GM15510 (cell line): ENCODE measurements around the gene CTNNBL1.

ENCODE experiments used
- POLR2A ChIP-seq: IDR thresholded peaks from 3 replicates; pipeline ENCODE4 v1.6.1; 2011; ENCODE audit warnings: borderline replicate concordance; ENCODE audit not compliant: insufficient read length; ENCODE audit errors: extremely low read depth

The CTNNBL1 gene

GRCh38 chr20:37673444-37673843 lies 20.4 kb upstream of the CTNNBL1 start:
- TF ChIP-seq POLR2A, result no peak

- TF ChIP-seq POLR2A, result no peak
Observed at GRCh38 chr20:37676440-37676839, 17.4 kb upstream of the CTNNBL1 start.

- TF ChIP-seq POLR2A, result no peak
Observed at GRCh38 chr20:37677969-37678861, 15.6 kb upstream of the CTNNBL1 start.

- TF ChIP-seq POLR2A, result no peak
Observed at GRCh38 chr20:37680420-37680819, 13.4 kb upstream of the CTNNBL1 start.

GRCh38 chr20:37681384-37682112 lies 12.3 kb upstream of the CTNNBL1 start:
- TF ChIP-seq POLR2A, result no peak

GRCh38 chr20:37686762-37687477 lies 6.9 kb upstream of the CTNNBL1 start:
- no peak for TF ChIP-seq POLR2A

- no peak for TF ChIP-seq POLR2A
Observed at GRCh38 chr20:37687478-37687805, 6.4 kb upstream of the CTNNBL1 start.

- no peak for TF ChIP-seq POLR2A
Observed at GRCh38 chr20:37688093-37688492, 5.7 kb upstream of the CTNNBL1 start.

- TF ChIP-seq POLR2A, result no peak
Observed at GRCh38 chr20:37690626-37691369, 3.0 kb upstream of the CTNNBL1 start.

- no peak for TF ChIP-seq POLR2A
Observed at GRCh38 chr20:37692459-37693166, 1.2 kb upstream of the CTNNBL1 start.

GRCh38 chr20:37693242-37693634 lies 592 bp upstream of the CTNNBL1 start:
- no peak for TF ChIP-seq POLR2A

GRCh38 chr20:37695684-37696342 lies 2.0 kb downstream of the CTNNBL1 start:
- TF ChIP-seq POLR2A, result no peak

- TF ChIP-seq POLR2A, result no peak
Observed at GRCh38 chr20:37697314-37697713, 3.5 kb downstream of the CTNNBL1 start.
